Calu3 (cell line): ENCODE results near the gene CCDC178. TPM values are rescaled to one million over a fixed set of nuclear protein-coding genes. Genes with fewer than 3 reads are reported as not detected.

Source experiments
- BruUV-seq: library from RNA; stranded (reverse); fragments of 400-500 nt; replicated peaks from 2 replicates; lab custom pipeline; 2021; lab: Mats Ljungman, UMichigan
- CTCF ChIA-PET: fragments of 300-600 bp; sonication (Branson Sonifier 250); formaldehyde crosslinking; loops from one replicate; lab custom pipeline; 2022; ENCODE audit warnings: antibody characterized with exemption; lab: Charles Lee
- DNase-seq: peaks from one replicate; pipeline ENCODE4 v3.0.0; 2022
- H3K27ac Mint-ChIP-seq: one replicate; pipeline ENCODE4 v1.8.0; 2022; ENCODE audit warnings: mixed read lengths; ENCODE audit not compliant: unreplicated experiment
- H3K27me3 Mint-ChIP-seq: one replicate; pipeline ENCODE4 v1.8.0; 2022; ENCODE audit warnings: mixed read lengths; ENCODE audit not compliant: unreplicated experiment
- H3K36me3 Mint-ChIP-seq: one replicate; pipeline ENCODE4 v1.8.0; 2022; ENCODE audit warnings: mild to moderate bottlenecking, moderate library complexity, mixed read lengths; ENCODE audit not compliant: insufficient read depth, unreplicated experiment
- H3K4me1 Mint-ChIP-seq: one replicate; pipeline ENCODE4 v1.8.0; 2022; ENCODE audit warnings: mild to moderate bottlenecking, low read depth, mixed read lengths; ENCODE audit not compliant: unreplicated experiment
- H3K4me3 Mint-ChIP-seq: one replicate; pipeline ENCODE4 v1.8.0; 2022; ENCODE audit warnings: mild to moderate bottlenecking, low read depth, moderate library complexity, mixed read lengths; ENCODE audit not compliant: unreplicated experiment
- H3K9me3 Mint-ChIP-seq: one replicate; pipeline ENCODE4 v1.8.0; 2022; ENCODE audit warnings: low read depth, mixed read lengths; ENCODE audit not compliant: unreplicated experiment
- CTCF ChIP-seq: fragments of 200-600 bp; IDR thresholded peaks from one replicate; pipeline ENCODE4 v1.8.0; 2022; ENCODE audit warnings: antibody characterized with exemption; ENCODE audit not compliant: unreplicated experiment
- intact Hi-C: fragments of 100-400 bp; cut with micrococcal nuclease; formaldehyde crosslinking; loops from one replicate; pipeline ENCODE4 v1.10.0; 2022; ENCODE audit not compliant: unreplicated experiment
- total RNA-seq: library from RNA; stranded (reverse); gene quantifications from 2 replicates; pipeline ENCODE4 v1.2.3, GENCODE V29; 2022

The CCDC178 gene
- total RNA-seq, 1 experiment from 2014 or later, result not detected

GRCh38 chr18:33099626-33100025 is 340.9 kb downstream of the CCDC178 start:
- intact Hi-C loops, result no loop called here
- no TSS peak for BruUV-seq
- H3K9me3 Mint-ChIP-seq, result no peaks in the 10 kb centered on the region
- no peaks in the 10 kb centered on the region for H3K27me3 Mint-ChIP-seq
- H3K27ac Mint-ChIP-seq, result no peak overlapping the region
- H3K36me3 Mint-ChIP-seq, result no peaks in the 10 kb centered on the region
- CTCF ChIA-PET, result no interaction called here
- no peak overlapping the region for H3K4me3 Mint-ChIP-seq
- no peak for TF ChIP-seq CTCF
- H3K4me1 Mint-ChIP-seq, result no peaks in the 10 kb centered on the region
- DNase-seq, result no peak

- Mint-ChIP-seq H3K4me3 (no peak overlapping the region), H3K9me3 (no peaks in the 10 kb centered on the region), H3K36me3 (no peaks in the 10 kb centered on the region), H3K27ac (no peak overlapping the region), H3K27me3 (no peaks in the 10 kb centered on the region), H3K4me1 (no peaks in the 10 kb centered on the region)
- TF ChIP-seq CTCF, result no peak
- intact Hi-C loops, result no loop called here
- CTCF ChIA-PET, result no interaction called here
- BruUV-seq, result no TSS peak
- DNase-seq, result no peak
Measured at GRCh38 chr18:33097126-33097525, 343.4 kb downstream of the CCDC178 start.

GRCh38 chr18:33090461-33090860 is 350.1 kb downstream of the CCDC178 start:
- no peak overlapping the region for H3K4me3 Mint-ChIP-seq
- DNase-seq, result no peak
- TF ChIP-seq CTCF, result no peak
- no TSS peak for BruUV-seq
- no peak overlapping the region for H3K27ac Mint-ChIP-seq
- CTCF ChIA-PET, result no interaction called here
- intact Hi-C loops, result no loop called here
- H3K36me3 Mint-ChIP-seq, result no peaks in the 10 kb centered on the region
- H3K4me1 Mint-ChIP-seq, result no peaks in the 10 kb centered on the region
- no peaks in the 10 kb centered on the region for H3K9me3 Mint-ChIP-seq
- no peaks in the 10 kb centered on the region for H3K27me3 Mint-ChIP-seq

GRCh38 chr18:33076601-33077000 is 363.9 kb downstream of the CCDC178 start:
- Mint-ChIP-seq H3K27me3 (no peaks in the 10 kb centered on the region), H3K4me3 (no peak overlapping the region), H3K27ac (no peak overlapping the region), H3K9me3 (no peaks in the 10 kb centered on the region), H3K36me3 (no peaks in the 10 kb centered on the region), H3K4me1 (no peaks in the 10 kb centered on the region)
- BruUV-seq, result no TSS peak
- no peak for TF ChIP-seq CTCF
- no peak for DNase-seq
- CTCF ChIA-PET, result no interaction called here
- intact Hi-C loops, result no loop called here
